NCI-H146 (cell line): ENCODE data around the gene CLEC10A.

Experiments
- DNase-seq: peaks from one replicate; lab custom pipeline; 2025; lab: John Stamatoyannopoulos, UW

The CLEC10A gene

GRCh38 chr17:7039832-7040231 is 40.2 kb downstream of the CLEC10A start:
- DNase-seq: no peak

GRCh38 chr17:7038025-7038862 is 41.8 kb downstream of the CLEC10A start:
- DNase-seq: no peak

GRCh38 chr17:7035591-7036368 is 44.3 kb downstream of the CLEC10A start, which contains the start of gene SLC16A13:
SLC16A13 (plus strand) TSS chr17:7036015; CDS start chr17:7036383, 368 bp downstream.
- DNase-seq: peak; percentile 95

- no peak for DNase-seq
Observed at GRCh38 chr17:7034955-7035590, 45.0 kb downstream of the CLEC10A start.

GRCh38 chr17:7029659-7030058 is 50.4 kb downstream of the CLEC10A start:
- DNase-seq: peak; percentile 17

- DNase-seq: no peak
Observed at GRCh38 chr17:7029096-7029495, 51.0 kb downstream of the CLEC10A start.

- DNase-seq: no peak
Observed at GRCh38 chr17:7027335-7027734, 52.7 kb downstream of the CLEC10A start.

GRCh38 chr17:7026471-7027115 is 53.5 kb downstream of the CLEC10A start:
- no peak for DNase-seq

- DNase-seq: no peak
Observed at GRCh38 chr17:7025245-7025644, 54.8 kb downstream of the CLEC10A start.
